OCI-LY7 (cell line): Measurements from ENCODE around the gene TTC7B. TPM values are rescaled to one million over a fixed set of nuclear protein-coding genes. Genes with fewer than 3 reads are reported as not detected.

Experiments used
- BruUV-seq: library from RNA; stranded (reverse); fragments of 400-500 nt; replicated peaks from 2 replicates; lab custom pipeline; 2021; lab: Mats Ljungman, UMichigan
- CTCF ChIA-PET: fragments of 300-600 bp; sonication (Branson Sonifier 250); formaldehyde crosslinking; loops from one replicate; lab custom pipeline; 2022; ENCODE audit warnings: antibody characterized with exemption; ENCODE audit not compliant: unreplicated experiment; lab: Charles Lee
- POLR2A ChIA-PET: fragments of 300-600 bp; sonication (Branson Sonifier 250); formaldehyde crosslinking; loops from one replicate; lab custom pipeline; 2022; ENCODE audit warnings: antibody characterized with exemption; lab: Charles Lee
- DNase-seq: peaks from one replicate; pipeline ENCODE4 v3.0.0-alpha.2; 2015; ENCODE audit warnings: low spot score
- H2AFZ ChIP-seq: fragments of 200-600 bp; sonication (generic), shearing (Covaris generic); 2 replicates; pipeline ENCODE4 v1.6.1; 2014; ENCODE audit warnings: mild to moderate bottlenecking, antibody characterized with exemption, low read length, moderate library complexity
- H3K27ac ChIP-seq: fragments of 200-600 bp; sonication (generic); 2 replicates; pipeline ENCODE4 v1.5.1; 2014; ENCODE audit warnings: mixed run types, low read depth, mild to moderate bottlenecking, moderate library complexity, low read length, inconsistent platforms; ENCODE audit not compliant: poor library complexity, severe bottlenecking
- H3K36me3 ChIP-seq: fragments of 200-600 bp; sonication (generic); 2 replicates; pipeline ENCODE4 v1.6.1; 2014; ENCODE audit warnings: mild to moderate bottlenecking, antibody characterized with exemption, low read length, moderate library complexity, mixed read lengths; ENCODE audit not compliant: insufficient read depth
- H3K4me1 ChIP-seq: fragments of 200-600 bp; sonication (generic); 2 replicates; pipeline ENCODE4 v1.5.1; 2014; ENCODE audit warnings: mild to moderate bottlenecking, low read length; ENCODE audit not compliant: insufficient read depth, poor library complexity, severe bottlenecking
- H3K4me2 ChIP-seq: fragments of 200-600 bp; sonication (generic); 2 replicates; pipeline ENCODE4 v1.6.1; 2014; ENCODE audit warnings: mild to moderate bottlenecking, low read length
- H3K4me3 ChIP-seq: fragments of 200-600 bp; sonication (generic); 2 replicates; pipeline ENCODE4 v1.5.1; 2014; ENCODE audit warnings: mild to moderate bottlenecking, low read depth, low read length; ENCODE audit not compliant: poor library complexity, severe bottlenecking
- H3K79me2 ChIP-seq: fragments of 200-600 bp; sonication (generic); 2 replicates; pipeline ENCODE4 v1.6.1; 2016; ENCODE audit warnings: low read depth, mild to moderate bottlenecking, low read length, moderate library complexity, mixed read lengths; ENCODE audit not compliant: insufficient read depth
- H3K9me2 ChIP-seq: fragments of 200-600 bp; sonication (generic); 2 replicates; pipeline ENCODE4 v1.6.1; 2016; ENCODE audit warnings: mild to moderate bottlenecking, low read length, mixed read lengths; ENCODE audit not compliant: insufficient read depth
- H3K9me3 ChIP-seq: fragments of 200-600 bp; sonication (generic); 2 replicates; pipeline ENCODE4 v1.6.1; 2014; ENCODE audit warnings: mild to moderate bottlenecking, mixed run types, low read length, mixed read lengths
- H4K20me1 ChIP-seq: fragments of 200-600 bp; sonication (generic); 2 replicates; pipeline ENCODE4 v1.6.1; 2014; ENCODE audit warnings: mild to moderate bottlenecking, antibody characterized with exemption, low read length, moderate library complexity, mixed read lengths; ENCODE audit not compliant: insufficient read depth
- EZH2phosphoT487 ChIP-seq: fragments of 200-600 bp; sonication (generic); IDR thresholded peaks from 2 replicates; pipeline ENCODE4 v1.6.1; 2018; ENCODE audit warnings: low read depth, borderline replicate concordance, mild to moderate bottlenecking, mixed run types, antibody characterized with exemption, low read length, moderate library complexity, mixed read lengths
- intact Hi-C: fragments of 100-400 bp; cut with micrococcal nuclease; formaldehyde crosslinking; loops from one replicate; pipeline ENCODE4 v1.10.0; 2022; ENCODE audit not compliant: unreplicated experiment
- total RNA-seq, 2 experiments: library from RNA; depleted of rRNA in 1 of 2; stranded (reverse); fragments of >200 nt in 1 of 2; shearing (Covaris generic) in 1 of 2; gene quantifications; 2 replicates each; pipeline ENCODE4 v1.2.3, GENCODE V29; 2014 to 2022
- TF ChIP-seq, protein P1 (sequence below): fragments of 200-600 bp; sonication (generic); conservative IDR thresholded peaks from 2 replicates; pipeline ENCODE4 v1.5.1; 2014; ENCODE audit warnings: mild to moderate bottlenecking, antibody characterized with exemption, low read length, moderate library complexity, mixed read lengths

Gene TTC7B
- total RNA-seq, 2 experiments from 2014 or later = 0.19 to 0.51 TPM

- ChIA-PET POLR2A (no interaction called here), CTCF (no interaction called here)
- TF ChIP-seq, protein P1, sequence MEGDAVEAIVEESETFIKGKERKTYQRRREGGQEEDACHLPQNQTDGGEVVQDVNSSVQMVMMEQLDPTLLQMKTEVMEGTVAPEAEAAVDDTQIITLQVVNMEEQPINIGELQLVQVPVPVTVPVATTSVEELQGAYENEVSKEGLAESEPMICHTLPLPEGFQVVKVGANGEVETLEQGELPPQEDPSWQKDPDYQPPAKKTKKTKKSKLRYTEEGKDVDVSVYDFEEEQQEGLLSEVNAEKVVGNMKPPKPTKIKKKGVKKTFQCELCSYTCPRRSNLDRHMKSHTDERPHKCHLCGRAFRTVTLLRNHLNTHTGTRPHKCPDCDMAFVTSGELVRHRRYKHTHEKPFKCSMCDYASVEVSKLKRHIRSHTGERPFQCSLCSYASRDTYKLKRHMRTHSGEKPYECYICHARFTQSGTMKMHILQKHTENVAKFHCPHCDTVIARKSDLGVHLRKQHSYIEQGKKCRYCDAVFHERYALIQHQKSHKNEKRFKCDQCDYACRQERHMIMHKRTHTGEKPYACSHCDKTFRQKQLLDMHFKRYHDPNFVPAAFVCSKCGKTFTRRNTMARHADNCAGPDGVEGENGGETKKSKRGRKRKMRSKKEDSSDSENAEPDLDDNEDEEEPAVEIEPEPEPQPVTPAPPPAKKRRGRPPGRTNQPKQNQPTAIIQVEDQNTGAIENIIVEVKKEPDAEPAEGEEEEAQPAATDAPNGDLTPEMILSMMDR = no peak
- Histone ChIP-seq H2AFZ (no peak overlapping the region), H3K9me2 (no peaks in the 10 kb centered on the region), H3K27ac (no peak overlapping the region), H3K4me1 (no peaks in the 10 kb centered on the region), H3K9me3 (no peaks in the 10 kb centered on the region), H3K79me2 (no peaks in the 10 kb centered on the region), H3K4me2 (no peak overlapping the region), H3K4me3 (no peak overlapping the region), H3K36me3 (no peaks in the 10 kb centered on the region), H4K20me1 (no peaks in the 10 kb centered on the region)
- no TSS peak for BruUV-seq
- no peak for DNase-seq
- intact Hi-C loops = no loop called here
Measured at GRCh38 chr14:90797919-90798318, 18.3 kb downstream of the TTC7B start.

DNA sequence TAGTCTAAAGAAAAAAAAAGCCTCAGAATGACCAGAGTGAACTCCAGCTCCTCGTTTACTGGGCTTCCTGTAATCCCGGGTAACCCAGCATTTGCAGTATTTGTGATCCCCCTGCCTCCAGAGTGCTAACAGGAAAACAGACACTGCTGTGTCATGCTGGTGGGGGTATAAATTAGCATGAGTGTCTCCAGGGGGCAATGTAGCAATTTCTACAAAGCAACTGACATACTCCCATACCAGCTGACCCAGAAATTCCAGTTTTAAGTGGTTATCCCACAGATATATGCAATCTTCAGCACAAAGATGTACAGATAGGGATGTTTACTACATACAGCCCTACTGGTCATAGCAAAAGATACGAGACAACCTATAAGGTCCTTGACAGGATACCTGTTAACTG is 18.8 kb downstream of the TTC7B start:
- no peak overlapping the region for H3K27ac ChIP-seq
- no peaks in the 10 kb centered on the region for H3K36me3 ChIP-seq
- TF ChIP-seq, protein P1 = no peak
- no peak for TF ChIP-seq EZH2phosphoT487
- intact Hi-C loops = no loop called here
- H3K9me3 ChIP-seq = no peaks in the 10 kb centered on the region
- H3K4me3 ChIP-seq = no peak overlapping the region
- no peaks in the 10 kb centered on the region for H3K4me1 ChIP-seq
- no peaks in the 10 kb centered on the region for H3K79me2 ChIP-seq
- no TSS peak for BruUV-seq
- H3K4me2 ChIP-seq = no peak overlapping the region
- ChIA-PET CTCF (no interaction called here), POLR2A (no interaction called here)
- H2AFZ ChIP-seq = no peak overlapping the region
- no peaks in the 10 kb centered on the region for H4K20me1 ChIP-seq
- no peak for DNase-seq
- no peaks in the 10 kb centered on the region for H3K9me2 ChIP-seq

GRCh38 chr14:90796329-90796728 is 19.9 kb downstream of the TTC7B start:
- no TSS peak for BruUV-seq
- H3K79me2 ChIP-seq = no peaks in the 10 kb centered on the region
- no peak overlapping the region for H3K4me2 ChIP-seq
- H3K36me3 ChIP-seq = no peaks in the 10 kb centered on the region
- intact Hi-C loops = no loop called here
- H3K4me1 ChIP-seq = no peaks in the 10 kb centered on the region
- POLR2A ChIA-PET = no interaction called here
- no peak overlapping the region for H3K27ac ChIP-seq
- no peak for DNase-seq
- H3K9me3 ChIP-seq = no peaks in the 10 kb centered on the region
- TF ChIP-seq, protein P1 = no peak
- TF ChIP-seq EZH2phosphoT487 = no peak
- no peaks in the 10 kb centered on the region for H3K9me2 ChIP-seq
- CTCF ChIA-PET = no interaction called here
- H2AFZ ChIP-seq = no peak overlapping the region
- H3K4me3 ChIP-seq = no peak overlapping the region
- no peaks in the 10 kb centered on the region for H4K20me1 ChIP-seq
